Measurements from ENCODE around the gene LNP1. TPM values are rescaled to one million over a fixed set of nuclear protein-coding genes. Genes with fewer than 3 reads are reported as not detected.

The LNP1 gene
- total RNA-seq, 6 donors from 2014 or later = 1.4 to 5.2 (median 2.1) TPM

- ATAC-seq (ENCODE audit: low FRiP score in 2 of 2) = no peak
- TF ChIP-seq POLR2A (IDR thresholded peaks at IDR 0.05) (no peak), CTCF (IDR thresholded peaks at IDR 0.05) (no peak), POLR2AphosphoS5 (IDR thresholded peaks at IDR 0.05) (no peak)
- Histone ChIP-seq H3K4me3 (no peak overlapping the region), H3K27ac (no peak overlapping the region), H3K4me1 (peaks cover 0 to 5% (median 0%) of the 10 kb centered on the region in 4 donors), H3K36me3 (no peaks in the 10 kb centered on the region), H3K9me3 (no peaks in the 10 kb centered on the region), H3K27me3 (no peaks in the 10 kb centered on the region)
- no peak for DNase-seq
- WGBS, 2 donors = 93 to 100% methylated on average over 2 of the region's 2 CpGs
Observed at GRCh38 chr3:100486808-100487207, 85.5 kb downstream of the LNP1 start.

- Histone ChIP-seq H3K36me3 (no peaks in the 10 kb centered on the region), H3K27ac (no peak overlapping the region), H3K4me3 (no peak overlapping the region), H3K27me3 (no peaks in the 10 kb centered on the region), H3K4me1 (peaks cover 0 to 7% (median 3%) of the 10 kb centered on the region in 4 donors), H3K9me3 (no peaks in the 10 kb centered on the region)
- no peak for DNase-seq
- TF ChIP-seq POLR2A (IDR thresholded peaks at IDR 0.05) (no peak), POLR2AphosphoS5 (IDR thresholded peaks at IDR 0.05) (no peak), EP300 (IDR thresholded peaks at IDR 0.05) (no peak), CTCF (IDR thresholded peaks at IDR 0.05) (no peak)
- ATAC-seq (ENCODE audit: low FRiP score in 2 of 2) = no peak
- 88 to 97% methylated on average over 1 of the region's 1 CpG for WGBS, 2 donors
Observed at GRCh38 chr3:100489118-100489517, 87.8 kb downstream of the LNP1 start.

GRCh38 chr3:100492059-100493006, 91.0 kb downstream of the LNP1 start, which contains the start of gene TMEM45A:
Gene TMEM45A, plus strand, starts transcription at chr3:100492619. Its CDS starts 62,593 bp downstream, at chr3:100555212.
- H3K27me3 ChIP-seq = no peaks in the 10 kb centered on the region
- TF ChIP-seq CTCF (IDR thresholded peaks at IDR 0.05) = peak in 1 of 6 experiments; percentile 10
- TF ChIP-seq POLR2A (IDR thresholded peaks at IDR 0.05) = peak in 3 of 4 donors; percentile 19 to 68 (median 48)
- no peak for TF ChIP-seq EP300 (IDR thresholded peaks at IDR 0.05)
- TF ChIP-seq POLR2AphosphoS5 (IDR thresholded peaks at IDR 0.05) = peak in 1 of 2 donors; percentile 76
- ATAC-seq (ENCODE audit: low FRiP score in 2 of 2) = peak; percentile 99 to 100

GRCh38 chr3:100496711-100497261, 95.4 kb downstream of the LNP1 start:
- DNase-seq = no peak
- no peak for ATAC-seq (ENCODE audit: low FRiP score in 2 of 2)
- no peak overlapping the region for H3K4me3 ChIP-seq
- H3K27ac ChIP-seq = no peak overlapping the region
- H3K9me3 ChIP-seq = no peaks in the 10 kb centered on the region
- H3K4me1 ChIP-seq = peaks cover 0 to 3% (median 3%) of the 10 kb centered on the region in 4 donors
- H3K27me3 ChIP-seq = no peaks in the 10 kb centered on the region
- H3K36me3 ChIP-seq = no peaks in the 10 kb centered on the region
- TF ChIP-seq POLR2A (IDR thresholded peaks at IDR 0.05) = no peak
- TF ChIP-seq CTCF (IDR thresholded peaks at IDR 0.05) = no peak
- no peak for TF ChIP-seq EP300 (IDR thresholded peaks at IDR 0.05)
- TF ChIP-seq POLR2AphosphoS5 (IDR thresholded peaks at IDR 0.05) = no peak

More at GRCh38 chr3:100492059-100493006, 91.0 kb downstream of the LNP1 start, which contains the start of gene TMEM45A:
- Histone ChIP-seq H3K4me3 (peak within 1 kb of the TSS; percentile 11 to 60 (median 55)), H3K4me1 (peaks cover 0 to 7% (median 3%) of the 10 kb centered on the region in 4 donors), H3K27ac (peak within 1 kb of the TSS; percentile 75 to 87 (median 82)), H3K9me3 (no peaks in the 10 kb centered on the region), H3K36me3 (no peaks in the 10 kb centered on the region)
- WGBS, 2 donors = 0 to 2% methylated on average over 32 to 49 of the region's 56 CpGs
- peak; percentile 96 to 100 for DNase-seq
